ENCODE results near the gene AASDHPPT.

GRCh38 chr11:106049727-106050476 is 27.6 kb upstream of the AASDHPPT start:
- TF ChIP-seq CTCF (IDR thresholded peaks at IDR 0.05): no peak
- TF ChIP-seq POLR2A (IDR thresholded peaks at IDR 0.05): no peak
